SK-N-MC (cell line): Measurements from ENCODE around the gene NARF.

Experiments used
- EZH2 ChIP-seq: fragments of 200-600 bp; sonication (generic); IDR thresholded peaks from one replicate; pipeline ENCODE4 v1.6.1; 2017; ENCODE audit warnings: antibody characterized with exemption
- POLR2AphosphoS5 ChIP-seq: IDR thresholded peaks from 2 replicates; pipeline ENCODE4 v1.6.1; 2012; ENCODE audit warnings: mild to moderate bottlenecking, low read depth, low read length, borderline replicate concordance

- TF ChIP-seq EZH2 = no peak
- no peak for TF ChIP-seq POLR2AphosphoS5
Observed at GRCh38 chr17:82440991-82441627, 17.4 kb upstream of the NARF start.
